ENCODE data around the gene GOSR1.

DNA sequence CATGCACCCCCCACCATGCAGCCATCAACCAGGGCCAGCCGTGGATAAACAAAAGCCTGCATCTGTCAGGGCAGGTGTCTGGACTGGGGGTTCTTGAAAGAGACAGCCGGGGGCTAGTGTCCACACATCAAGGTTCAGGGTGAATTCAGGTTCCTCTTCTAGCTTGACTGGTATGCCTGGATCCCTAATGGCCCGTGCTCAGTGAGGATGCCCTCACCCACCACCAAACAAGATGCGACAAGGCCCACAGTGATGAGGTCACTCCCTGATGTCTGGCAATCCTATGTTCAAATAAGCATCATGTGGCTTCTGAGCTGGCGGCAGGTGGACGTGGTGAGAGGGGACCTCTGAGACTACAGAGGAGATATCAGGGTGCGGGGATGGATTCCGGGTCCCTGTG lies 64.6 kb downstream of the GOSR1 start:
- TF ChIP-seq ZFP3 (CRISPR knock-in tag; IDR thresholded peaks at IDR 0.05) (no peak), ESRRG (CRISPR knock-in tag; IDR thresholded peaks at IDR 0.05) (no peak), CREB5 (CRISPR knock-in tag; IDR thresholded peaks at IDR 0.05; ENCODE audit: low read depth) (no peak), POU6F1 (CRISPR knock-in tag; IDR thresholded peaks at IDR 0.05; ENCODE audit: borderline replicate concordance, low read depth) (no peak), TCF4 (CRISPR knock-in tag; IDR thresholded peaks at IDR 0.05; ENCODE audit: borderline replicate concordance) (no peak), ZNF565 (CRISPR knock-in tag; conservative IDR thresholded peaks at IDR 0.05; ENCODE audit: low read depth) (no peak), ISL1 (CRISPR knock-in tag; IDR thresholded peaks at IDR 0.05) (no peak), TSHZ2 (CRISPR knock-in tag; IDR thresholded peaks at IDR 0.05) (no peak), PPARA (CRISPR knock-in tag; IDR thresholded peaks at IDR 0.05; ENCODE audit: borderline replicate concordance) (no peak)
- TF ChIP-seq, protein P1, sequence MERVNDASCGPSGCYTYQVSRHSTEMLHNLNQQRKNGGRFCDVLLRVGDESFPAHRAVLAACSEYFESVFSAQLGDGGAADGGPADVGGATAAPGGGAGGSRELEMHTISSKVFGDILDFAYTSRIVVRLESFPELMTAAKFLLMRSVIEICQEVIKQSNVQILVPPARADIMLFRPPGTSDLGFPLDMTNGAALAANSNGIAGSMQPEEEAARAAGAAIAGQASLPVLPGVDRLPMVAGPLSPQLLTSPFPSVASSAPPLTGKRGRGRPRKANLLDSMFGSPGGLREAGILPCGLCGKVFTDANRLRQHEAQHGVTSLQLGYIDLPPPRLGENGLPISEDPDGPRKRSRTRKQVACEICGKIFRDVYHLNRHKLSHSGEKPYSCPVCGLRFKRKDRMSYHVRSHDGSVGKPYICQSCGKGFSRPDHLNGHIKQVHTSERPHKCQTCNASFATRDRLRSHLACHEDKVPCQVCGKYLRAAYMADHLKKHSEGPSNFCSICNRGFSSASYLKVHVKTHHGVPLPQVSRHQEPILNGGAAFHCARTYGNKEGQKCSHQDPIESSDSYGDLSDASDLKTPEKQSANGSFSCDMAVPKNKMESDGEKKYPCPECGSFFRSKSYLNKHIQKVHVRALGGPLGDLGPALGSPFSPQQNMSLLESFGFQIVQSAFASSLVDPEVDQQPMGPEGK (CRISPR knock-in tag; IDR thresholded peaks at IDR 0.05; ENCODE audit: borderline replicate concordance): no peak

All from SK-N-SH treated with all-trans-retinoic acid at 6 μM for 48 hours (cell line).